ENCODE results near the gene ABCB6. TPM values are rescaled to one million over a fixed set of nuclear protein-coding genes. Genes with fewer than 3 reads are reported as not detected.

The ABCB6 gene
- total and polyA plus RNA-seq, 10 donors: 8.4 to 28.7 (median 14.0) TPM

DNA sequence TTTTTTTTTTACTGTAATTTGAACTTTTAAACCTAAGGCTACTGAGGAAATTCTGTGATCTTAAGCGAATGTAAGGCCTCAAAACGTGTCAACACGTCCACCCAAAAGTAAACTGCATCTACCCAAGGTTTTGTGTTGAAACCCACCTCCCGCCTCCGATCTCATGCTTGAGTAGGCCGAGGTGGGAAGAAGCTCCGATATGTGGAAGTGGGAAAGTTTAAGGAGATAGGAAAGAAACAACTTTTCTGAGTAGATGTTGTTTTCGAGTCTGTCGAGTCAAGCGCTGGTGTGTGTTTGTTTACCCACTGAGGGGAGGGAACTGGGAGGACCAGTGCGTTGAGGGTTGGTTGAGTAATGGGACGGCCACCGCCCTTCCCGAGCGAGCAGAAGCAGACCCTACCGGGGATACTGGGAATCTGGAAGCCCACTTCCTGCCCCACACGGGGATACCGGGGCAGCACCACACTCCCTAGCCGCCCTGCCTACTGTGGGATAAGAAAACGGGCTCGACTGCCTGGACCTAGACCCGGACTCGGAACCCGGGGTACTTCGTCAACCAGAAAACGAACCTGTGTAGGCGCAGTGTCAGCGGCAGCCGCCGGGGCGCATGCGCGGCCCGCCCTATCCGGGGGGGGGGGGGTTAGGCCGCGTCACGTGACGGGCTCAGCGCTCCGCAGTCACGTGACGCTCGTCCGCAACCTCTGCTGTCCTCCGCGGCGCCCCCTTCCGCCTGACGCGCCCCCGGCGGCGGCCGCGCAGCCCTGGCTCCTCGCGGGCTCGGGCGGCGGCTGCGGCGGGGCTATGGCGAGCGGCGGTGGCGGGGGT is 41.0 kb downstream of the ABCB6 start, which contains the start of gene RETREG2:
TSS of gene RETREG2 (plus strand) at position 724 of the 825 bp plus-strand sequence. CDS start at position 802, 78 bp downstream.
- DNase-seq: peak; percentile 95
- peaks cover 20 to 87% (median 53%) of the 10 kb centered on the region in 6 donors for H3K4me1 ChIP-seq
- TF ChIP-seq, protein P1, sequence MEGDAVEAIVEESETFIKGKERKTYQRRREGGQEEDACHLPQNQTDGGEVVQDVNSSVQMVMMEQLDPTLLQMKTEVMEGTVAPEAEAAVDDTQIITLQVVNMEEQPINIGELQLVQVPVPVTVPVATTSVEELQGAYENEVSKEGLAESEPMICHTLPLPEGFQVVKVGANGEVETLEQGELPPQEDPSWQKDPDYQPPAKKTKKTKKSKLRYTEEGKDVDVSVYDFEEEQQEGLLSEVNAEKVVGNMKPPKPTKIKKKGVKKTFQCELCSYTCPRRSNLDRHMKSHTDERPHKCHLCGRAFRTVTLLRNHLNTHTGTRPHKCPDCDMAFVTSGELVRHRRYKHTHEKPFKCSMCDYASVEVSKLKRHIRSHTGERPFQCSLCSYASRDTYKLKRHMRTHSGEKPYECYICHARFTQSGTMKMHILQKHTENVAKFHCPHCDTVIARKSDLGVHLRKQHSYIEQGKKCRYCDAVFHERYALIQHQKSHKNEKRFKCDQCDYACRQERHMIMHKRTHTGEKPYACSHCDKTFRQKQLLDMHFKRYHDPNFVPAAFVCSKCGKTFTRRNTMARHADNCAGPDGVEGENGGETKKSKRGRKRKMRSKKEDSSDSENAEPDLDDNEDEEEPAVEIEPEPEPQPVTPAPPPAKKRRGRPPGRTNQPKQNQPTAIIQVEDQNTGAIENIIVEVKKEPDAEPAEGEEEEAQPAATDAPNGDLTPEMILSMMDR (IDR thresholded peaks at IDR 0.05 in 8 of 11, conservative IDR thresholded peaks at IDR 0.05 in 3 of 11): peak in 9 of 11 experiments; percentile 10 to 66 (median 51)
- TF ChIP-seq POLR2A (IDR thresholded peaks at IDR 0.05): peak; percentile 88 to 97 (median 90)
- TF ChIP-seq POLR2AphosphoS5 (IDR thresholded peaks at IDR 0.05): peak; percentile 97 to 99 (median 99)
- peaks cover 0 to 65% (median 58%) of the 10 kb centered on the region in 6 donors for H3K36me3 ChIP-seq
- H3K9me3 ChIP-seq: no peaks in the 10 kb centered on the region
- no peaks in the 10 kb centered on the region for H3K27me3 ChIP-seq (replicated peaks in 1 of 7)
- peak within 1 kb of the TSS; percentile 59 to 95 (median 89) for H3K4me3 ChIP-seq
- peak within 1 kb of the TSS; percentile 95 to 100 (median 99) for H3K27ac ChIP-seq
- intact Hi-C loops (cut with DNase I; ENCODE audit: low total_unique reads): no loop called here
- 0 to 1% (median 0%) methylated on average over 16 to 67 of the region's 67 CpGs for WGBS, 5 donors

DNA sequence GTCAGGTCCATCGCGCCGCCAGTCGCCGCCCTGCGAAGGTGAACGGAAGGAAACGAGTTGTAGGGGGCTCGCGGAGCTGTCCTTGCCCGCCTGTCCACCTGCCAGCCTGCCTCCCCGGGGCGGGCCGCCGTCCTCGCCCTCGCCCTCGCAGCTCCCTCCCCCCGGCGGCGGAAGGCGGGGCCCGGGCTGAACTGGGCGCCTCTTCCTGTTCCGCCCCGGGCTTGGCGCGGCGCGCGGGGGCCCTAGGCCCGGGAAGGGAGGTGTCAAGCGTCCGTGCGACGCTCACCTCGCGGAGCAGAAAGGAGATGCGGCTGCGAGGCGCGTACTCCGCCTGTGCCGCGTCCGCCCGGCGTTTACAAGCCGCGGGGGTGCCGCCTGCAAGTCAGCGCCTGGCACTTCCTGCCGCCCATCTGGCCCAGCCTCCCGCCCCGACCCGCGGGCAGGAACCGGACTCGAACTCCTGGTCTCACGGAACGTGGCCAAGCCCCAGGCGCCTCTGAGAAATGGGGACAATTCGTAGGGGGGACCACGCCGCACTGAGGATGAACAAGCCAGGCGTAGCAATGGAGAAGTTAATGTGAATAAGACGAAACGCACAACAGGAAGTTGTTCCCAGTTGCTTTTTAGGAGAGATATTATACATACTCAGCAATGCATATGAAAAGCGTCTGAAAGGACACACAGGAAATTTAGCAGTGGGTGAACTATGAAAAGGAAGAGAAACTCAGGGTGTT is 41.8 kb downstream of the ABCB6 start, which contains the start of gene CNPPD1:
TSS of gene CNPPD1 (minus strand) at position 108 of the 734 bp plus-strand sequence. CDS start at position 11, 97 bp downstream.
- Histone ChIP-seq H3K27me3 (replicated peaks in 1 of 7) (no peaks in the 10 kb centered on the region), H3K9me3 (no peaks in the 10 kb centered on the region), H3K4me1 (peaks cover 20 to 86% (median 52%) of the 10 kb centered on the region in 6 donors), H3K36me3 (peaks cover 0 to 65% (median 58%) of the 10 kb centered on the region in 6 donors), H3K4me3 (peak within 1 kb of the TSS; percentile 59 to 95 (median 89)), H3K27ac (peak within 1 kb of the TSS; percentile 95 to 100 (median 99))
- WGBS, 5 donors: 0 to 1% (median 0%) methylated on average over 33 to 69 of the region's 69 CpGs
- peak; percentile 99 for DNase-seq
- intact Hi-C loops (cut with DNase I; ENCODE audit: low total_unique reads): no loop called here
- TF ChIP-seq POLR2AphosphoS5 (IDR thresholded peaks at IDR 0.05): peak; percentile 99
- TF ChIP-seq POLR2A (IDR thresholded peaks at IDR 0.05): peak; percentile 90 to 95 (median 94)
- TF ChIP-seq, protein P1 (IDR thresholded peaks at IDR 0.05 in 8 of 11, conservative IDR thresholded peaks at IDR 0.05 in 3 of 11): peak in 5 of 11 experiments; percentile 8 to 48 (median 15)

DNA sequence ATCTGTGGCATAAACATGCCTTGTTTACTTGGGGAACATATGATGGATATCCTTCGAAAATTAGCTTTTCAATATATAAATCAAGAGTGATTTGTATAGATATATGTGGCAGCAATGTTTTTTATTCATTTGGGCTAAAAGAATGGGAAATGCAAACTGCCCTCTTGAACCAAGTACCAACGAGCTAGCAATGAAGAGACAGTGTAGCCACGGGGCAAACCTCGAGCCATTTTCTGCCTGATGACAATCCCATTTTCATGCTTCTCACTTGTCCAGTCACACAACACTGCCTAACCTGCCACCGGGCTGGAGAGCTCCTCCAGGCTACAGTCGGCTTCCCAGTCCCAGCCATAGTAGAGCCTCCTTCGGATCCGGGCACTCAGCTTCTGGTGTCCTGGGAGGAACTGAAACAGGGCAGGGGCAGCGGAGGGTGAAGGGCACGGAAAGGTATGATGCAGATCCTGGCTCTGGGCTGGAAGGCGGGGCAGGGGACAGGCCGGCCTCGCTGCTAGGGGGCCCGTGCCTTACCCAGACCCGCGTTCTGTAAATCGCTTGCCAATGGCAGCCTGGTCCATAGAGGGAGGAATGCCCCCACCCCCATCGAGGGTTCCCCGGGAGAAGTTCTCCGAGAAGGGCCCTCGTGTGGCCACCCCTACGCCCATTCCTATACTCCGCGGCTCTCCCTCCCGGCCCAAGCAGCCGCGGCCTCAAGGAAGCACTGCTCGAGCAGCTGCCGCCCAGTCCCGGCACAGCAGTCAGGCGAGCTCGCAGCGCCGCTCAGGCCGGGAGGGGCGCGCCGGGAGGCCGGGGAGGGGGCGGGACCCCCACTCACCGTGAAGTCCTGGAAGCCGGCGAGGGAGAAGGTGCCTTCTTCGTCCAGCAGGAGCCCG is 42.6 kb downstream of the ABCB6 start:
- WGBS, 5 donors: 2 to 3% (median 3%) methylated on average over 30 to 45 of the region's 45 CpGs
- H3K27ac ChIP-seq: peak overlapping the region; percentile 95 to 100 (median 99)
- H3K36me3 ChIP-seq: peaks cover 0 to 65% (median 54%) of the 10 kb centered on the region in 6 donors
- no peaks in the 10 kb centered on the region for H3K9me3 ChIP-seq
- DNase-seq: peak; percentile 93
- H3K27me3 ChIP-seq (replicated peaks in 1 of 7): no peaks in the 10 kb centered on the region
- peaks cover 23 to 86% (median 54%) of the 10 kb centered on the region in 6 donors for H3K4me1 ChIP-seq
- H3K4me3 ChIP-seq: peak overlapping the region; percentile 59 to 95 (median 89)
- intact Hi-C loops (cut with DNase I; ENCODE audit: low total_unique reads): no loop called here
- TF ChIP-seq POLR2A (IDR thresholded peaks at IDR 0.05) (no peak), POLR2AphosphoS5 (IDR thresholded peaks at IDR 0.05) (peak in 1 of 3 donors; percentile 63)
- TF ChIP-seq, protein P1 (IDR thresholded peaks at IDR 0.05 in 8 of 11, conservative IDR thresholded peaks at IDR 0.05 in 3 of 11): peak in 2 of 11 experiments; percentile 4 to 45
